Sigmoid colon (tissue), 4 donors: Measurements from ENCODE around the gene SAFB.

ENCODE experiments used
- EP300 ChIP-seq, 4 donors: sonication (generic); formaldehyde crosslinking; IDR thresholded peaks; one replicate each; pipeline ENCODE4 v1.6.1; 2017; ENCODE audit warnings: antibody characterized with exemption in 4 of 4
- TF ChIP-seq, protein P1 (sequence below), 4 experiments: fragments of 450-650 bp in 3 of 4; fragments of 200-600 bp in 1 of 4; IDR thresholded peaks; one replicate each; pipeline ENCODE4 v1.5.1; 2016 to 2019; ENCODE audit warnings: antibody characterized with exemption in 4 of 4, mild to moderate bottlenecking in 3 of 4, moderate library complexity in 2 of 4

- TF ChIP-seq, protein P1, sequence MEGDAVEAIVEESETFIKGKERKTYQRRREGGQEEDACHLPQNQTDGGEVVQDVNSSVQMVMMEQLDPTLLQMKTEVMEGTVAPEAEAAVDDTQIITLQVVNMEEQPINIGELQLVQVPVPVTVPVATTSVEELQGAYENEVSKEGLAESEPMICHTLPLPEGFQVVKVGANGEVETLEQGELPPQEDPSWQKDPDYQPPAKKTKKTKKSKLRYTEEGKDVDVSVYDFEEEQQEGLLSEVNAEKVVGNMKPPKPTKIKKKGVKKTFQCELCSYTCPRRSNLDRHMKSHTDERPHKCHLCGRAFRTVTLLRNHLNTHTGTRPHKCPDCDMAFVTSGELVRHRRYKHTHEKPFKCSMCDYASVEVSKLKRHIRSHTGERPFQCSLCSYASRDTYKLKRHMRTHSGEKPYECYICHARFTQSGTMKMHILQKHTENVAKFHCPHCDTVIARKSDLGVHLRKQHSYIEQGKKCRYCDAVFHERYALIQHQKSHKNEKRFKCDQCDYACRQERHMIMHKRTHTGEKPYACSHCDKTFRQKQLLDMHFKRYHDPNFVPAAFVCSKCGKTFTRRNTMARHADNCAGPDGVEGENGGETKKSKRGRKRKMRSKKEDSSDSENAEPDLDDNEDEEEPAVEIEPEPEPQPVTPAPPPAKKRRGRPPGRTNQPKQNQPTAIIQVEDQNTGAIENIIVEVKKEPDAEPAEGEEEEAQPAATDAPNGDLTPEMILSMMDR (IDR thresholded peaks at IDR 0.05) = no peak
- TF ChIP-seq EP300 (IDR thresholded peaks at IDR 0.05) = no peak
Measured at GRCh38 chr19:5579697-5580096, 43.2 kb upstream of the SAFB start.
